Kidney (tissue), 14 donors: ENCODE results near the gene NFIA. TPM values are rescaled to one million over a fixed set of nuclear protein-coding genes. Genes with fewer than 3 reads are reported as not detected.
A peak's percentile ranks its signal among the peaks of the same experiment; 100 is the strongest.

Experiments
- DNase-seq, 5 donors: peaks; one replicate each; pipeline ENCODE4 v3.0.0-alpha.2; 2013 to 2020
- FAIRE-seq: peaks from 2 replicates; lab custom pipeline; 2012; peaks lifted over from hg19 to GRCh38; lab: Jason Lieb, UNC
- H3K27ac ChIP-seq, 2 donors: one replicate each; pipeline ENCODE4 v1.7.0; 2013; ENCODE audit warnings: low read depth in 2 of 2, low read length in 2 of 2, inconsistent platforms in 1 of 2
- H3K27me3 ChIP-seq: one replicate; pipeline ENCODE4 v1.7.1; 2013; ENCODE audit warnings: low read length, inconsistent platforms; ENCODE audit not compliant: control insufficient read depth, insufficient read depth
- H3K36me3 ChIP-seq, 3 donors: one replicate each; pipeline versions ENCODE4 v1.7.0 to v1.7.1; 2013; ENCODE audit warnings: low read length in 3 of 3, control low read depth in 1 of 3, inconsistent platforms in 1 of 3; ENCODE audit not compliant: insufficient read depth in 3 of 3, control insufficient read depth in 2 of 3
- H3K4me1 ChIP-seq, 3 donors: one replicate each; pipeline versions ENCODE4 v1.7.0 to v1.7.1; 2013; ENCODE audit warnings: low read length in 3 of 3, inconsistent platforms in 1 of 3, low read depth in 1 of 3; ENCODE audit not compliant: control insufficient read depth in 2 of 3, insufficient read depth in 2 of 3
- H3K4me3 ChIP-seq, 3 donors: one replicate each; pipeline versions ENCODE4 v1.7.0 to v1.8.1; 2013; ENCODE audit warnings: low read length in 3 of 3, control low read depth in 1 of 3, inconsistent platforms in 1 of 3
- H3K9ac ChIP-seq, 3 donors: one replicate each; pipeline versions ENCODE4 v1.7.0 to v1.7.1; 2013; ENCODE audit warnings: low read length in 3 of 3, control low read depth in 1 of 3, inconsistent platforms in 1 of 3
- H3K9me3 ChIP-seq, 3 donors: one replicate each; pipeline versions ENCODE4 v1.7.0 to v1.7.1; 2013; ENCODE audit warnings: low read length in 3 of 3, control low read depth in 1 of 3, inconsistent platforms in 1 of 3; ENCODE audit not compliant: control insufficient read depth in 2 of 3, insufficient read depth in 1 of 3
- CTCF ChIP-seq: IDR thresholded peaks from 3 replicates; pipeline ENCODE4 v1.5.1; 2012; ENCODE audit warnings: mild to moderate bottlenecking, moderate library complexity, borderline replicate concordance; ENCODE audit not compliant: insufficient read depth; ENCODE audit errors: extremely low read depth
- intact Hi-C: fragments of 100-400 bp; cut with DNase I; formaldehyde crosslinking; loops from one replicate; pipeline ENCODE4 v1.11.1; 2022
- polyA plus RNA-seq: library from polyadenylated mRNA; stranded (reverse); fragments of 350-450 nt; fragmentation: Illumina TruSeq; extraction: RNeasy Lipid Tissue Mini Kit (QIAGEN cat#74804); gene quantifications from one replicate; pipeline ENCODE4 v1.2.3, GENCODE V29; 2014; ENCODE audit warnings: low read depth, low replicate concordance; ENCODE audit not compliant: insufficient read depth
- total RNA-seq: library from RNA; stranded (reverse); fragmentation: NEBNext Ultra II Directional; extraction: Animal tissue kit (Norgen Biotek cat#: 25700); gene quantifications from one replicate; pipeline ENCODE4 v1.2.1, GENCODE V29; 2021
- donor health status: control.
- donor health status: control.
- donor health status: control.
- donor health status: control.
- donor health status: control.
- donor health status: DM: yes; HTN: yes; CAD: no.
- donor health status: Normal renal cell carcinoma (clear cell type).

Gene NFIA
- total and polyA plus RNA-seq, 2 donors from 2014 or later, result 4.8 to 87.5 TPM

GRCh38 chr1:61388566-61388965 lies 306.2 kb downstream of the NFIA start:
- no peak overlapping the region for H3K27ac ChIP-seq
- DNase-seq (no peak), FAIRE-seq (no peak)
- peaks cover 0 to 5% (median 0%) of the 10 kb centered on the region in 3 donors for H3K9me3 ChIP-seq
- H3K36me3 ChIP-seq, result peaks cover 0 to 3% (median 2%) of the 10 kb centered on the region in 3 donors
- H3K4me3 ChIP-seq, result no peak overlapping the region
- no peak for TF ChIP-seq CTCF
- intact Hi-C loops, result no loop called here
- no peaks in the 10 kb centered on the region for H3K27me3 ChIP-seq
- no peak overlapping the region for H3K9ac ChIP-seq
- peaks cover 0 to 3% (median 0%) of the 10 kb centered on the region in 3 donors for H3K4me1 ChIP-seq

GRCh38 chr1:61389194-61389925 lies 307.0 kb downstream of the NFIA start:
- no peak overlapping the region for H3K27ac ChIP-seq
- H3K36me3 ChIP-seq, result peaks cover 0 to 3% (median 0%) of the 10 kb centered on the region in 3 donors
- H3K27me3 ChIP-seq, result no peaks in the 10 kb centered on the region
- TF ChIP-seq CTCF, result no peak
- H3K4me3 ChIP-seq, result no peak overlapping the region
- DNase-seq, result no peak
- H3K9ac ChIP-seq, result no peak overlapping the region
- H3K9me3 ChIP-seq, result peaks cover 0 to 5% (median 0%) of the 10 kb centered on the region in 3 donors
- intact Hi-C loops, result no loop called here
- peaks cover 0 to 3% (median 0%) of the 10 kb centered on the region in 3 donors for H3K4me1 ChIP-seq
- FAIRE-seq, result no peak

GRCh38 chr1:61389926-61390845 lies 307.8 kb downstream of the NFIA start:
- no peaks in the 10 kb centered on the region for H3K27me3 ChIP-seq
- no peak overlapping the region for H3K4me3 ChIP-seq
- FAIRE-seq (no peak), DNase-seq (peak in 1 of 5 donors; percentile 17)
- H3K9ac ChIP-seq, result no peak overlapping the region
- no peak overlapping the region for H3K27ac ChIP-seq
- peaks cover 0 to 5% (median 0%) of the 10 kb centered on the region in 3 donors for H3K9me3 ChIP-seq
- H3K4me1 ChIP-seq, result peaks cover 0 to 3% (median 0%) of the 10 kb centered on the region in 3 donors
- intact Hi-C loops, result no loop called here
- H3K36me3 ChIP-seq, result peaks cover 0 to 3% (median 0%) of the 10 kb centered on the region in 3 donors
- no peak for TF ChIP-seq CTCF
